CMK (cell line): ENCODE data around the gene PRKAG2.

ENCODE experiments used
- DNase-seq: peaks from one replicate; pipeline ENCODE4 v3.0.0-alpha.2; 2010; ENCODE audit warnings: low read depth

The PRKAG2 gene

DNA sequence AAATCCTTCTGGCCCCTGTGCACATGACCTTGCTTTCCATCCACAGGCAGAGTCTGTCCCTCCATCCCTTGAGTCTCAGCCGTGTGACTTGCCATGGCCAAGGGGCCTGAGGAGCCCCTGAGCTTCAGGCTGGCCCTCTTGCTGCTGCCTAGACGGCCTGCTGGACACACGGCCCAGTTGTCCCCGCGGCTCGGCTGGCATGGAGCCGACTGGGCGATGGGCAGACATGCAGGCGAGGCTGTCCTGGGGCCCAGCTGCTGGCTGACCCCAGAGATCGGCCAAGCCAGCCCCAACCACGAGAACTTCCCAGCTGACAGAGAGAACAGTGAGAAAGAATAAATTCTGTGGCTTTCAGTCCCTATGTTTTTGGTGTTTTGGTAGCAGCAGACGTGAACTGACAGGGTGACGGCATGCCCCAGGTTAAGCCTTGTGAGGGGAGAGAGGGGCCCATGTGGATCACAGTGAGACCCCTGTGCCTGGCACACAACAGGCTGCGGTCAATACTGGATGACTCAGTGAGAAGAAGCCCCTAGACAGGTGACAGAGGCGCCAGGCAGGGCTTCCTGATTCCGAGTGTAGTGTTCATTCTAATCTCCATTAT, 11.7 kb downstream of the PRKAG2 start:
- no peak for DNase-seq

DNA sequence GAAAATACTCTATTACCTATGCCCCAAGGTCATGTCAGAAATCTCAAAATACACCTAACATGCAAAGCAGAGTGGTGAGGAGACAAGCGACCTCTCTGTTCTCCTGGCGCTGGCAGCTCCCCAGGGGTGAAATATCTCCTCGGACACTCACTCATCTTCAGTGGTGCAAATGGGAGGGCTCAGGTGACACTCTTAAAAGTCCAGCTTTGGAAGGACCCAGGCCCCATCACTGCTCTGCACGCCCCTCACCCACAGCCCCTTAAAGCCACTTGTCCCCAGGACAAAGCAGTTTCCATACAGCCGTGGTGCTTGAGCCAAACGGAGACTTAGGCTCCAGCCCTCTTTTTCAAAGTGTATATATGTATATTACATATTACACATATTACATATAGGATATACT, 12.4 kb downstream of the PRKAG2 start:
- DNase-seq: no peak

DNA sequence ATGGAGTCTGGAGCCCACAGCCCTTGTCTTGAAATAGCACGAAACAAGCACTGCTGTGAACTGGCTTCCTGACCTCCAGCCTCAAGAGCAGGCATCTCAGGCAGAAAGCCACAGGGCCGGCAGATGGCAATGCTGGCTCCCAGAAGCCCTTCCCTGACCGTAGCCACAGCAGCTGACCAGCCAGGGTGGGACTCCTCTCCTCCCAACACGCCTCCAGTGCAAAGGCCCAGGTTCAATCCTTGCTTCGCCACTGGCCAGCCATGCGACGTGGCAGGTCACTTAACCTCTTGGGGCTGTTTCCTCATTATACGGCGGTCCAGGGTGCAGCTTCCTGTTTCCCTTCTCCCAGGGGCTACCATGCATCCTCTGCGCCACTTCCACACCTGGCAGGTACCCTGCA, 12.8 kb downstream of the PRKAG2 start:
- DNase-seq: no peak

DNA sequence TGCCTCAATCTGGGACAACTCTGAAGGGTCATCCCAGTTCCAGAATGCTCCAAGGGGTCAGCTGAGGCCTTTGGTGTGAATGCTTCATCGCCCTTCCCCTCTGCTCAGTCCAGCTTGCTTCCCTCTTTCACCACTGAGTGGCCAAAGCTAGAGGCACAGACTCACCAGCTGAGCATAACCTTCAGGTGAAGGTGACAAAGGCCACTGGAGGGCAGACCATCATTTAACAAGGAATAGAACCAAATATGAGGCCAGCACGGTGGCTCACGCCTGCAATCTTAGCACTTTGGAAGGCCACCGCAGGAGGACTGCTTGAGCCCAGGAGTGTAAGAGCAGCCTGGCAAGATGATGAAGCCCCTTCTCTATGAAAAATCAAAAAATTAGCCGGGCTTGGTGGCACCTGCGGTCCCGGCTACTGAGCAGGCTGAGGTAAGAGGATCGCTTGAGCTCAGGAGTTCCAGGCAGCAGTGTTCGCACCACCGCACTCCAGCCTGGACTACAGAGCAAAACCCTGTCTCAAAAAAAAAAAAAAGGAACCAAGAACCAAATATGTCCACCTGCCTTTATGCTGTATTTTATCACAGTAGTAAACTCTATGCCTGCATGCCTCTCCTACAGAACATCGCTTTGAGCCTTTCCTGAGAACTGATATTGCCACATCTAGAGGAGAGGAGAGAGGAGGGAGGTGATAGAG, 13.4 kb downstream of the PRKAG2 start:
- no peak for DNase-seq

DNA sequence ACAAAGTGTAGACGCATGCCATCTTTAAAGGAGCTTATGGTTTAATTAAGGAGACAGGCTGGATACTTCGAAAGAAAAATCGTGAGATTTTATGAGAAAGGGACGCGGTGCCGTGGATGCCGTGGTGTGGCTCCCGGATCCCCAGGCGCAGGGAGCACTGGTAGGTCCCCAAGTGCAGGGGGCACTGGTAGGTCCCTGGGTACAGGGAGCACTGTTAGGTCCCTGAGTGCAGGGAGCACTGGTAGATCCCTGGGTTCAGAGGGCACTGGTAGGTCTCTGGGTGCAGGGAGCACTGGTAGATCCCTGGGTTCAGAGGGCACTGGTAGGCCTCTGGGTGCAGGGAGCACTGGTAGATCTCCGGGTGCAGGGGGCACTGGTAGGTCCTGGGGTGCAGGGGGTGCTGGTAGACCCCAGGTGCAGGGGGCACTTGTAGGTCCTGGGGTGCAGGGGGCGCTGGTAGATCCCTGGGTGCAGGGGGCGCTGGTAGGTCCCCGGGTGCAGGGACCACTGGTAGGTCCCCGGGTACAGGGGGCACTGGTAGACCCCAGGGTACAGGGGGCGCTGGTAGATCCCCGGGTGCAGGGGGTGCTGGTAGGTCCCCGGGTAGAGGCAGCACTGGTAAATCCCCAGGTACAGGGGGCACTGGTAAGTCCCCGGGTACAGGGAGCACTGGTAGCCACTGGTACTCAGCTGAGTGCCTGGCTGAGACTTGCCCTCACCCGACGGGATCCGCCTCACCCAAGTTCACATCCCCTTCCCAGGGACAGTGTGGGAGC, 14.1 kb downstream of the PRKAG2 start:
- no peak for DNase-seq

DNA sequence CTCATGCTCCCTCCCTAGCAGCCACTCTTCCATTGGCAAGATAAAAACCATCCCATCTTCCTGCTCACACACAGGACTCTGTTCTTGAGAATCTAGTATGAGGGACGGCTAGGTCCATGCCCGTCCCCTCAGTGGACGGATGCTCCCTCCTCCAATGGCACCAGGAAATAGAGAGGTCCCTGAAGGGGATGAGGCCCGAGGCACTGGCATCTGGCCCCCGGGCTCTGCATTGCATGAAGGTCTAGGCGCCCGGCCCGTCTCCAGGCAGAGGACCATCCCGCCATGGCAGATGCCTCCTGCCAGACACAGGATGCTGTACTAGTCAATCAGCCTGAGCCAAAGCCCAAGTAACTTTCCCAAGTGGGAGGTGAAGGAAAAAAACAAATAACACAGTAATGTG, 15.0 kb downstream of the PRKAG2 start:
- DNase-seq: no peak

DNA sequence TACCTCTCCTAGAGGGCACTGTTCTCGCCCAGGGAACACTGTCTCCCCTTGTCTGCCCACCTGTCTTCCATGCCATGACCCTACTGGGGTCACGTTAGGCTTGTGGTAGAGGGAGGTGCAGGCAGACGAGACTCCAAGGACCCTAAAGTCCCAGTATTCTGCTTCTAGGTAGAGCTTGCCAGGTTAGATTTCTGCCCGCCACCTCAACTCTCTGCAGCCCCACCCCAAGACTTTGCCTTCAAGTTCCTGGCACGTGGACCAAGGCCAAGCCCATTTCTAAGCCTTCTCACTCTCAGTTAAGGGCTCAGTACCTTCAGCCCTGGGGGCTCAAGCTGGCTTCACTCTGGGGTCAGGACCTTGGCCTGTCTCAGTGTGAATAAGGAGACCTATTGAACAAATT, 16.1 kb downstream of the PRKAG2 start:
- DNase-seq: no peak

DNA sequence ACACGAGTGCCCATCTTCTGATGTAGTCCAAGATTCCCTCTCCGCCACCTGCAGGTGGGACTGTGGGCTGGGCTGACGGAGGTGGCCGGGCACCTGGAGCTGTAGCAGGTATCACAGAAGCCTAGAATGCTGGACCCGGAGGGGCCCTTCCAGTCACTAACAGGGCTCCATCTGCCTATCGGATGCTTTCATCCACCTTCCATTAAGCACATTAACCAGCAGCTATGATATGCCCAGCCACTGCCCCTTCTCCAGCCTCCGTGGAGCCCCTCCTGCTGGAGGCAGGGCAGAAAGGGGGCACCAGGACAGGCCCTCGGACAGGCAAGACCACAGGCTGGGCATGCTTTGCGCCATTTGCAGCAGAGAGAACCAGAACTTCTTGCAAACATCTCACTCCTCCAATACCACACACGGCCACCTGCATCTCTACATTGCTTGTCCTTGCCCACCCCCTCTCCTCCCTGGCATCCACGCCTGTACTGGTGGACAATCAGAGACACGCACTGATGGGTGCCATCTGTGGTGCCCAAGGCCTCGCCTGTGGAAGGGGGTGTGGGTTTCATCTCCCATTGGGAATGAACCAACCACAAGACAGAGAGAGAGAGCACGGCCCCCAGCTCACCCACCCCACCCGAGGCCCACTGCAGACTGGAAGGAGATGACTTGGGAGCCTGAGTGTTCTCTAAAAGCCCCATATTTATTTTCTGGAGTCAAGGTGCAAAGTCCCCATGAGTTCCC, 16.8 kb downstream of the PRKAG2 start:
- DNase-seq: no peak

DNA sequence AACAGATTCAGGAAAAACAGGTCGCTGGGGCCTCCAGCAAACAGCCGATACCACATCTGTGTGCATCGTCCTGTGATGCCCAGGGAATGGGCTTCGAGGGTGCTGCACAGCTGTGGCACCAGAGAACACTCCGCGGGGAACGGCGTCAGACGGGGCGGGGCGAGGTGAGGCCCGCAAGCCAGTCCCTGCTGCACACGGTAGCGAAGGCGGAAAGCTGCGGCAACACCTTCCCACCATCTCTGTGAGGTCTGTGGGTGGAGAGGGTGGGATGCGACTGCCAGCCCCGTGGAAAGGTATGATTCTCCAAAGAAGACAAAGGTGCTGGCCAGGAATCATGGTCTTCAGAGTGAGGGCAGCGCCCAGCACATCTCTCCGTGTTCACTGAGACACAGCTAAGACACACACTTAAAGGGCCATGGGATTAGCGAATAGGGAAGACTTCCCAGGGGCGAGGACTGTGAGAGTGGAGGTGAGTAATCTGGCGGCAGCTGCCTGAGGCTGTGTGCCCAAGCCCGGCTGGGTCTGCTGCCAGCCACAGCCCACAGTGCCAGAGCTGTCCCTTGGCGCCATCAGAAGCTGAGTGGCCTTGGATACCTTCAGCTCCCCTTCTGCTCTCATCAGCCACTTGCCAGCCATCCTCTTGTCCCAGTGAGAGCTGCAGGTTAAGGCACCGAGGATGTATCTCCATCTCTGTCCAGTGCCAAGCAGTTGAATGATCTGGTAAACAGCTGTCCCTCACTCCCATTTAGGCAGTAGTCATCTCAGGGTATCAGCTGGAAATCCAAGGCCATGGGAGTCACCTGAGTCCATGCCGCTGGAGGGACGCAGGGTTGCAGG, 17.6 kb downstream of the PRKAG2 start:
- no peak for DNase-seq

DNA sequence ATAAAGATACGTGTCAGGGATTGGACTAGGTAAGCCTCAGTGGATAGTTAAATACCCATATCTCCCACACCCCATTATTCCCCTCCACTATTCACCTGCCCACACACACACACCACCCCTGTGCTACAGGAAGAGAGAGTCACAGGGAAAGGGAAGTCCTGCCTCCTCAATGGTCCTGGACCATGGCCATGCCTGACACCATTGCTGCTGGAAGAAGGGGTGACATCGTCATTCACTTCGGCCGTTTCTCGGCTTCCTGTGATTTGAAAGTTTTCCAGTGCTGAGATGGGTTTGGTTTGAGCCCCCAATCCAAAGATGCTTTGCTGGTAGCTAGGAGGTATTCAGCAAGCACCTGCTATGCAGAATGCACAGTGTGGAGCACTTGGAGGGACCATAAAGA, 18.5 kb downstream of the PRKAG2 start:
- no peak for DNase-seq

DNA sequence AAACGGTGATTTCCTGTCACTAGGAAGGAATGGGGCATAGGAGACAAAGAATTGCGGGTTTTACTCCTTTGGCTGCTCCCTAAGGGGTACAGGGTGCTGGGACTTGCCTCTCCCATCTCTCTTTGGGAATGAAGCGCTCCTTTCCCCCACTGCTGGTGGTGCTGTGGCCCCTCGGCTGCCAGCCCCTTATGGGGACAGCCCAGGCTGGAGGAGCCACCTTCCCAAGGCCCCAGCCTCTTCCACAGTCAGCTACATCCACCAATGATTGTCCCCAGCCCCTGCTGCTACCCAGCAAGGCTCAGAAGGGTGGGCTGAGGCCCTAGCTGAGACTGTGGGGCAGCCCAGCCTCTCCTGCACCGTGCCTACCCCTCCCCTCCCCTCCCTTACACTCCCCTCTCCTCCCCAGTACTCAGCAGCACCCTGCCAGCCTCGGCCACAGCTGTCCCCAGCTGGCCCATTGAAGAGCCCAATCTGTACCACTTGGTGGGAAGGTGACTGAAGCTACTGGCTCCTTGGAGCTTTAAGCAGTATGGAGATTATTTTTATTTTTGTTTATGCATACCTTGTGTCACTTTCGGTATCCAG, 19.0 kb downstream of the PRKAG2 start:
- no peak for DNase-seq

DNA sequence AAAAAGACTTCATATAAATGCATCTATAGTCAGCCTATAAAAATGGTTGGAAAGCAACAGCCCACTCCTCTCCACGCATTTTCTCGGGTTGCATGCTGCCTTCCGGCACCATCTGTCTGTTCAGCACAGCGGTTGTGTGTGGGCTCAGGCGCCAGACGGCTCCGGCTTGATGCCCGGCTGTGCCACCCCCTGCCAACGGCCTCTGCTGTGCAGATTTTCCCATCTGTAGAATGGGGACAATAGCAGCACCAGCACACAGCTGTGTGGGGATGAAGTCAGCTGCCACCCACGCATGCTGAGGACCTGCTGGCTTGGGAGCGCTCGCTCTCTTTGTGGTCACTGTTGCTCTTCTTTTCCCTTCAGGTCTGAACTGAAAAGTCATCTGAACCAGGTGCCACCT, 19.5 kb downstream of the PRKAG2 start:
- DNase-seq: no peak

DNA sequence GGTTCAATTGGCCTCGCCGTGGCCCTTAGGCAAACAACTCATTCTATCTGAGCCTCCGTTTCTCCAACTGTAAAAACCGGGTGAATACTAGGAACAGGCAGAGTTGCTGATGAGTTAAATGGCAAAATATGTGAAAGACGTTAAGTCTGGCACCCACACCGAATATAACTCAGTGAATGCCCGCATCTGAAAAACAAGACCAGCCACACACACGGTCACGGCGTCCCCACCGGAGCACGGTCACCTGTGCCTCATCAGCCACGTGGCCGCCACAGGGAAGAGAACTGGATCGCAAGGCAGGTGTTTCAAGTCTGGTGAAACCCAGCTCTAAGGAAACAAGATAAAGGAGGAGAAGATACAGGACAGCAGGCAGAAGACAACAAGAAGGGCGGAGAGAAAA, 20.4 kb downstream of the PRKAG2 start:
- no peak for DNase-seq

DNA sequence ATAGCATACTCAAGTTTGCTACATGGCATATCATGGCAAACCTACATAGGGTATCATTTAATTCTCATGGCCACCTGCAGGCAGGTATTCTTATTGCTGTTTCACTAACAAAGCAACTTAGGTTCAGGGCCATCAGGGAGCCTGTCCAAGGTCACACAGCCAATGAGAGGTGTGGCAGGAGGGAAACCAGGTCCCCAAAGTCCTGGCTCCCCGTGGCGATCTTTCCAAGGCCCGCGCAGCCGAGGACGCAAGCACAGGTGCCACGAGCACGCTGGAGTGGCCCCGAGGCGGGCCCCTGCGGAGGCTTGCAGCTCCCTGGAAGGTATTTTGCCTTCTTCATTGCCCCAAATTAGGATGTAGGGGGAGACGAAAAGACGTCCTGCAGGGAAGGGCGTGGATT, 20.8 kb downstream of the PRKAG2 start:
- no peak for DNase-seq

DNA sequence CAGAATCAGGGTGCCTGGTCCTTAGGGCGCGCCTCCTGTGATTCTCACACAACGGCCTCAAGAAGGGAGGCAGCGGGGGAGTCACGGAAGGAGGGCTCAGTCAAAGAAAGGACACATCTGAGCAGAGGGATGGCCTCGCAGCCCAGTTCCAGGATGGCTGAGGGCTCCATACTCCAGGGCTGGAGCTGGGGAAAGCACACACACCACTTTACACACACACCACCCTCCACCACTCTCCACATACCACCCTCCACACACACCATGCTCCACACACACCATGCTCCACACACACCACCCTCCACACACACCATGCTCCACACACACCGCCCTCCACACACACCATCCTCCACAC, 22.2 kb downstream of the PRKAG2 start:
- no peak for DNase-seq

DNA sequence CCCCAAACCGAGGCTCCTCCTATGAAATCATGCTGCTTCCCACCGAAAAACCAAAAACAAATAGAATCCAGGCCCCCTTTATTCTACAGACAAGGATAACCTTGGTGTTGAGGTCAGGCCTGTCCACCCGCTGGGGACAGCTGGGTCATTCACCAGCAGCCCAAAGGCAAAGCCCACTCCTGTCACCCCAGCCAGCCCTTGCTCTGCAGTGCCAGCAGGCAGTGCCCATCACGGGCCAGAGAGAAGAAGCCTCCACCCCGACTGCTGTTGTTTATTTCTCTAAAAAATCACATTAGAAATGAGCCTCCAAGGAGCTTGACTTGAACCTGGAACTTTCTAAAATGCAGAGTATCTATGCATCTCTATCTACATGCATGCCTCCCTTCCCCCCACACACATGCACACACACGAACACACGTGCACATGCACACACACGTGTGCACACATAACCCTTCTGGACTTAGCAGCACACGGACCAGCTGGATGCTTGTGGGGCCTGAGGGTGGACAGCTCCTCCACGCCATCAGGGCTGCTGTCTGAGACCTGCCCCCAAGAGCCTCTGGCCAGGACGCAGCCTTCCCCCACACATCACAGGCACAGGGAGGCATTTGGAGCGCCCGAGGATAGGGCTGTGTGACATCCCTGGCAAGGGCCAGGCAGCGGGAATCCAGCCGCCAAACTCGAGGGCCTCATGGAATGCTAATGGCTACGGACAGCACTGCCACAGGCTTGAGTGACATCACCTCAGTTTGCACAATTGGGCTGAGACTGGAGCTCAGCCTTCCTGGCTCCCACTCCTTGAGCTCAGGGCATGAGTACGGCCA, 22.8 kb downstream of the PRKAG2 start:
- DNase-seq: no peak

DNA sequence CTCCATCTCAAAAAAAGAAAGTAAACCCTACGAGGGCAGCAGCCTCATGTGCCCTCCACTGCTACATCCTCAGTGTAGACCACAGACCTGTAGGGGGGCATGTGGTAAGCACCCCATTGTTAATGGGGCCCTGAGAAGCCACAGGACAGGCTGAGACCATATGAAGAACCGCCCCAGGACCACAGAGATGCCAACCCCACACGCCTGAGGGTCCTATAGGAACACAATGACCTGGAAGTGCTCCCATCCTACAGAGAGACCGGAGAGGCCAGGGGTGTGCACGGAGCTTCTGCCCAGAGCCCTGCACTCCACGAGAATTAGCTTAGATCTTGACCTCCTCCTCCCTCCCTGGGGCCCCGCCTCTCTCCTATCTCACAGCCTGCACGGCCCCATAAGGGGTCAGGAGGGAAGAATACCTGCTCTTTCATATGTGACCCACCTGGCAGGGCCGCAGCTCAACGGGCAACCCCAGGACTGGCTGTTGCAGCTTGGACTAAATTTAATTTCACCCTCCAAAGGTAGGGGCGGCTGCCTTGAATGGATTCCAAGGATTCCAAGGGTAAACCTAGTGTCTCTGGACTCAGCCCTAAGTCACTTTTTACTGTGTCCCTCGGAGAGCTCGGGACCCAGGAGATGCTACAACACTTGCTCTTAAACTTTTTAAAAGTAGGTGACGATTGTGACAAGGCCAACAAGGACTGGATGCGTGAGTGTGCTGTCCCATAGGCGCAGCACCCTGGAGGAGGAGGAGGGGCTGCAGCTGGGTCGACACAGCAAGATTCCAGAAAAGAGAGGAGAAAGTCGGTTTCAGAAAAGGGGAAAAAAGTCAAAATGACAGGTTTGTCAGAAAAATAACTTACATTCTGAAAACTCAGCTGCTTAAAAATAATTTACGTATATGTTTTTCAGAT, 24.2 kb downstream of the PRKAG2 start:
- DNase-seq: no peak

DNA sequence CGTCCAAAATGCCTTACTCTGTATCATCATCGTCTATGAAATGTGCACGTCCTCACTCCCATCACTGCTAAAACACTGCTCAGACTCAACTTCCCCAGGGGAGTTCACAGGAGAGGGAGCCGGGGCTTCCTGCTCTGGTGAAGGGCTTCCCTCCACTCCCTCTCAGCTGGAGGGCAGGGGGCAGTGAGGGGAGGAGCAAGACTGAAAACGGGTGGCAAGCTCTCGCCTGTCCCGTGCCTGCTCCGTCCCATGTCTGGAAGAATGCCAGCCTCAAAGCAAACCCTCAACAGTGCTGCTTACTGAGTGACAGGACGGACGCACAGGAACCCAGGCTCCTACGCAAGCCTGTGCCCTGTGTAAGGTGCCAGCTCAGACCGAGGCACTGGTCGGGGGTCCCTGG, 25.1 kb downstream of the PRKAG2 start:
- no peak for DNase-seq

DNA sequence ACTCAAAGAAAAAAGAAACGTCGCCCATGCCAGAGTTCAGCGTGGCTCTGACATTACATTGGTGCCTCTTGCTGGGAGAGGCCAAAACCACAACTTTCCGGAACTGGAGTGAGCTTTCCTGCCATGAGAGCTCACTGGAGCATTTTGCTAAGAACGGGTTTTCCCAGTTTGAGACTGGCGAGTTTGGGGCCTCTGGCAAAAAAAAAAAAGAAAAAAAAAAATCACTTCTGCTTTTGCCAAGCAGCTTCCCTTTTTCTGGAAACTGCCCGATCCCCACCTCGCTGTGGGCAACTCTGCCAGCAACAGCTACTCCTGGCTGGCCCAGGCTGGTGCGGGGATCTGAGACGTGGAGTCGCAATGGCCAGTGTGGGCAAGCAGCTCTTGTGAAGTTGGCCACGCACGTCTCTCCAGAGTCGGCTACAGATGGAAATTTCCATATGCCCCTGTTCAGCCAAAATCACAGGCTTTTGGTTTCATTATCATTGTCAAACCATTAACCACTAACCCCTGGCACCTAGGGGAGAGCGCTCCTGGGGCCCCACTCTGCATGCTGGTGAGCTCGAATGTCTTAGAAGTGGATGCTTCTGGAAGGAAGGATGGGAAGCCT, 25.7 kb downstream of the PRKAG2 start:
- no peak for DNase-seq
